Measurements from ENCODE around the gene TRPM7. TPM values are rescaled to one million over a fixed set of nuclear protein-coding genes. Genes with fewer than 3 reads are reported as not detected.

TRPM7 gene
- total RNA-seq, 1 donor from 2014 or later = 53.3 TPM

Small RNAs within 50 kb of the gene (small RNA-seq; reads per million reads assigned to genes)
- not detected for gene RN7SL354P

Other genes with a start within 250 kb of the TRPM7 start
- not detected for gene USP50, start 140.1 kb downstream of the TRPM7 start, total RNA-seq
- gene SPPL2A, start 78.9 kb upstream of the TRPM7 start, total RNA-seq = 147 TPM
- gene AP4E1, start 221.9 kb upstream of the TRPM7 start, total RNA-seq = 7.4 TPM